ENCODE data around the gene TICRR. TPM values are rescaled to one million over a fixed set of nuclear protein-coding genes. Genes with fewer than 3 reads are reported as not detected.

Gene TICRR
- total and polyA plus RNA-seq, 2 of the 8 experiments (the other 6 are each of a cell fraction or from before 2014, with no cell fraction given) = 13.1 to 34.8 TPM

GRCh38 chr15:89615135-89615534 lies 39.9 kb downstream of the TICRR start:
- no peak overlapping the region for H2BK12ac ChIP-seq (ENCODE audit: low read depth, low read length)
- no peak overlapping the region for H4K8ac ChIP-seq (ENCODE audit: extremely low read depth, insufficient read depth, low read length)
- H2BK5ac ChIP-seq (ENCODE audit: low read depth, low read length) = no peak overlapping the region
- no peak overlapping the region for H4K91ac ChIP-seq (replicated peaks; ENCODE audit: insufficient read length, low read length)
- no peak overlapping the region for H3K27ac ChIP-seq (ENCODE audit: low read depth, low read length)
- FAIRE-seq (no peak), DNase-seq (ENCODE audit: low read depth in 1 of 2, low spot score in 2 of 2) (no peak)
- H3K9me3 ChIP-seq (ENCODE audit: insufficient read depth in 2 of 2, low read depth in 1 of 2, low read length in 1 of 2) = no peaks in the 10 kb centered on the region
- H2BK15ac ChIP-seq (ENCODE audit: low read length) = no peak overlapping the region
- H3K27me3 ChIP-seq (replicated peaks in 1 of 4; ENCODE audit: control insufficient read depth in 3 of 4, extremely low read depth in 1 of 4, insufficient read depth in 3 of 4, low read length in 3 of 4) = no peaks in the 10 kb centered on the region
- H3K4me2 ChIP-seq (ENCODE audit: insufficient read depth in 1 of 2, low read depth in 2 of 2, low read length in 2 of 2) = no peak overlapping the region
- no peak overlapping the region for H2AFZ ChIP-seq (ENCODE audit: low read length)
- peaks cover 25 to 82% (median 63%) of the 10 kb centered on the region in 4 experiments for H3K36me3 ChIP-seq (ENCODE audit: control insufficient read depth in 2 of 4, insufficient read depth in 4 of 4, low read length in 3 of 4)
- H3K18ac ChIP-seq (ENCODE audit: extremely low read depth, low read length) = no peak overlapping the region
- no peak overlapping the region for H2AK5ac ChIP-seq (ENCODE audit: low read depth, low read length)
- H2BK20ac ChIP-seq (ENCODE audit: low read length) = no peak overlapping the region
- no peaks in the 10 kb centered on the region for H3K4me1 ChIP-seq (replicated peaks in 1 of 4; ENCODE audit: control insufficient read depth in 3 of 4, insufficient read depth in 4 of 4, low read length in 3 of 4)
- H3K4me3 ChIP-seq (ENCODE audit: extremely low read depth in 1 of 4, insufficient read depth in 2 of 4, low read depth in 3 of 4, low read length in 4 of 4) = no peak overlapping the region
- POLR2A ChIA-PET (ENCODE audit: partially characterized antibody) = no interaction called here
- H4K20me1 ChIP-seq (replicated peaks in 1 of 2; ENCODE audit: control insufficient read depth in 1 of 2, insufficient read depth in 2 of 2, low read length in 2 of 2) = peaks cover 1 to 6% of the 10 kb centered on the region in 2 experiments
- WGBS, 2 experiments (ENCODE audit: extremely low coverage in 1 of 2, insufficient coverage in 1 of 2, insufficient read length in 1 of 2, insufficient replicate concordance in 2 of 2, low coverage in 1 of 2, low lambda C conversion rate in 2 of 2, missing lambda C conversion rate in 1 of 2) = 100% methylated on average over 1 of the region's 1 CpG; no CpG with 5 or more reads in 1 of the 2 experiments
- H2BK120ac ChIP-seq (replicated peaks; ENCODE audit: low read depth, low read length) = no peak overlapping the region
- no peak overlapping the region for H3K23ac ChIP-seq (ENCODE audit: insufficient read length)
- H3K56ac ChIP-seq (replicated peaks; ENCODE audit: insufficient read length, low read depth, low read length) = no peak overlapping the region
- no peak overlapping the region for H3K14ac ChIP-seq (ENCODE audit: insufficient read length)
- CTCF ChIA-PET (ENCODE audit: partially characterized antibody) = interaction anchor here (0.7 kb wide), 1 partner anchor 736 kb away, joined by 3 read pairs; no protein-coding TSS in a partner anchor
- H3K4ac ChIP-seq (replicated peaks; ENCODE audit: insufficient read length, low read depth, low read length) = no peak overlapping the region
- H3K9ac ChIP-seq (replicated peaks in 1 of 4; ENCODE audit: extremely low read depth in 1 of 4, low read depth in 3 of 4, low read length in 3 of 4) = no peak overlapping the region
- no peak overlapping the region for H4K5ac ChIP-seq (ENCODE audit: insufficient read length, low read depth, low read length)
- TF ChIP-seq FOSL1 (IDR thresholded peaks at IDR 0.05; ENCODE audit: insufficient read depth, low read depth, low read length) (no peak), BRCA1 (IDR thresholded peaks at IDR 0.05; ENCODE audit: low read depth, low read length) (no peak), EP300 (IDR thresholded peaks at IDR 0.05; ENCODE audit: borderline replicate concordance in 1 of 2, low read depth in 2 of 2, low read length in 2 of 2) (no peak), SP1 (IDR thresholded peaks at IDR 0.05; ENCODE audit: low read depth, low read length) (no peak)
- no peaks in the 10 kb centered on the region for H3K23me2 ChIP-seq (ENCODE audit: low read depth, low read length)
- no peaks in the 10 kb centered on the region for H3K79me1 ChIP-seq (ENCODE audit: low read depth, low read length)
- H3K79me2 ChIP-seq (ENCODE audit: control insufficient read depth in 1 of 2, insufficient read depth in 2 of 2, low read length in 2 of 2) = peaks cover 0 to 4% of the 10 kb centered on the region in 2 experiments; a peak in 1 of 4 replicates
